Activated CD8-positive, alpha-beta T cell treated with anti-CD3 and anti-CD28 coated beads for 36 hours (primary cell): ENCODE results near the gene IL10. TPM values are rescaled to one million over a fixed set of nuclear protein-coding genes. Genes with fewer than 3 reads are reported as not detected.

ENCODE experiments used
- ATAC-seq: fragments of 200-7000 bp; cut with Tn5 transposase; one replicate; pipeline ENCODE4 v1.10.0; 2021; ENCODE audit warnings: mild to moderate bottlenecking, moderate library complexity
- CTCF ChIA-PET: fragments of 350-600 bp; sonication (Branson Sonifier 250); formaldehyde crosslinking; loops from one replicate; lab custom pipeline; 2021; ENCODE audit warnings: antibody characterized with exemption; lab: Charles Lee
- POLR2A ChIA-PET: fragments of 350-600 bp; sonication (Branson Sonifier 250); formaldehyde crosslinking; loops from one replicate; lab custom pipeline; 2021; ENCODE audit warnings: antibody characterized with exemption; lab: Charles Lee
- DNase-seq: peaks from one replicate; pipeline ENCODE4 v3.0.0-alpha.2; 2020
- H3K27ac Mint-ChIP-seq: one replicate; pipeline ENCODE4 v1.8.0; 2021; ENCODE audit warnings: mild to moderate bottlenecking, mixed read lengths
- H3K27me3 Mint-ChIP-seq: one replicate; pipeline ENCODE4 v1.8.0; 2021; ENCODE audit warnings: mixed read lengths
- H3K36me3 Mint-ChIP-seq: one replicate; pipeline ENCODE4 v1.8.0; 2021; ENCODE audit warnings: low read depth, mixed read lengths
- H3K4me1 Mint-ChIP-seq: one replicate; pipeline ENCODE4 v1.8.0; 2021; ENCODE audit warnings: low read depth, mixed read lengths
- H3K4me3 Mint-ChIP-seq: one replicate; pipeline ENCODE4 v1.8.0; 2021; ENCODE audit warnings: mild to moderate bottlenecking, moderate library complexity, mixed read lengths
- H3K9me3 Mint-ChIP-seq: one replicate; pipeline ENCODE4 v1.8.0; 2021; ENCODE audit warnings: mixed read lengths
- CTCF ChIP-seq: fragments of 200-600 bp; IDR thresholded peaks from one replicate; pipeline ENCODE4 v1.8.0; 2022; ENCODE audit warnings: antibody characterized with exemption, mild to moderate bottlenecking
- intact Hi-C: fragments of 100-400 bp; cut with micrococcal nuclease; formaldehyde crosslinking; loops from one replicate; pipeline ENCODE4 v1.10.0; 2022
- total RNA-seq, 2 experiments: library from RNA; stranded (reverse); gene quantifications; one replicate each; pipeline ENCODE4 v1.2.3, GENCODE V29; 2021

The IL10 gene
- under 1 TPM in 1 of 2 experiments, not detected in 1; 0.32 TPM for total RNA-seq

GRCh38 chr1:206772243-206772937, at the start of gene IL10:
Gene IL10 (minus strand): TSS chr1:206772494. CDS start chr1:206772435, 59 bp downstream.
- Mint-ChIP-seq H3K4me1 (peaks cover 67% of the 10 kb centered on the region), H3K4me3 (no peak within 1 kb of the TSS), H3K36me3 (no peaks in the 10 kb centered on the region), H3K27me3 (peaks cover 12% of the 10 kb centered on the region), H3K9me3 (no peaks in the 10 kb centered on the region), H3K27ac (no peak within 1 kb of the TSS)
- no peak for DNase-seq
- ATAC-seq, result no peak
- ChIA-PET CTCF (interaction anchor here (0.9 to 10.0 kb wide), 10 partner anchors 12 to 159 kb away, joined by 3 to 125 read pairs (median 30); no protein-coding TSS in a partner anchor), POLR2A (interaction anchor here (0.6 to 2.3 kb wide), 4 partner anchors 10 to 277 kb away, joined by 3 to 6 read pairs (median 3); no protein-coding TSS in a partner anchor)
- intact Hi-C loops, result no loop called here
- TF ChIP-seq CTCF, result no peak

GRCh38 chr1:206821493-206821892, 49.2 kb upstream of the IL10 start:
- no peak overlapping the region for H3K27ac Mint-ChIP-seq
- no peak for ATAC-seq
- no peak for TF ChIP-seq CTCF
- POLR2A ChIA-PET, result interaction anchor here (0.9 kb wide), 1 partner anchor 111 kb away, joined by 3 read pairs; no protein-coding TSS in a partner anchor
- no peak overlapping the region for H3K4me3 Mint-ChIP-seq
- CTCF ChIA-PET, result interaction anchor here (0.9 to 2.7 kb wide), 6 partner anchors 14 to 160 kb away, joined by 3 to 13 read pairs (median 5); no protein-coding TSS in a partner anchor
- no peaks in the 10 kb centered on the region for H3K36me3 Mint-ChIP-seq
- H3K9me3 Mint-ChIP-seq, result no peaks in the 10 kb centered on the region
- intact Hi-C loops, result no loop called here
- peaks cover 20% of the 10 kb centered on the region for H3K4me1 Mint-ChIP-seq
- H3K27me3 Mint-ChIP-seq, result no peaks in the 10 kb centered on the region
- no peak for DNase-seq

- Mint-ChIP-seq H3K9me3 (peaks cover 10% of the 10 kb centered on the region), H3K27ac (peak overlapping the region; percentile 87), H3K4me1 (peaks cover 24% of the 10 kb centered on the region), H3K36me3 (peaks cover 2% of the 10 kb centered on the region), H3K27me3 (no peaks in the 10 kb centered on the region), H3K4me3 (peak overlapping the region; percentile 9)
- ATAC-seq, result peak; percentile 93
- POLR2A ChIA-PET, result interaction anchor here (0.5 to 1.6 kb wide), 9 partner anchors 13 to 244 kb away, joined by 3 to 6 read pairs (median 3); partner anchors contain the start of gene FCMR
- TF ChIP-seq CTCF, result no peak
- CTCF ChIA-PET, result interaction anchor here (0.6 to 2.8 kb wide), 24 partner anchors 11 to 683 kb away, joined by 3 to 26 read pairs (median 4); partner anchors contain the start of genes FCMR and IL20
- intact Hi-C loops, result no loop called here
- peak; percentile 53 for DNase-seq
These were observed 44.3 kb upstream of the IL10 start for GRCh38 chr1:206816390-206817287.

GRCh38 chr1:206814716-206815341, 42.5 kb upstream of the IL10 start:
- intact Hi-C loops, result no loop called here
- H3K9me3 Mint-ChIP-seq, result peaks cover 10% of the 10 kb centered on the region
- H3K36me3 Mint-ChIP-seq, result peaks cover 2% of the 10 kb centered on the region
- H3K27ac Mint-ChIP-seq, result no peak overlapping the region
- CTCF ChIA-PET, result interaction anchor here (1.0 to 2.6 kb wide), 3 partner anchors 80 to 118 kb away, joined by 3 to 12 read pairs (median 5); no protein-coding TSS in a partner anchor
- ATAC-seq, result no peak
- no peak overlapping the region for H3K4me3 Mint-ChIP-seq
- H3K4me1 Mint-ChIP-seq, result peaks cover 24% of the 10 kb centered on the region
- POLR2A ChIA-PET, result no interaction called here
- TF ChIP-seq CTCF, result no peak
- H3K27me3 Mint-ChIP-seq, result no peaks in the 10 kb centered on the region
- no peak for DNase-seq
